Tibial nerve (tissue), 4 donors: ENCODE data around the gene PDZD2. TPM values are rescaled to one million over a fixed set of nuclear protein-coding genes. Genes with fewer than 3 reads are reported as not detected.

Experiments used
- DNase-seq, 2 donors: peaks; one replicate each; pipeline ENCODE4 v3.0.0-alpha.2; 2019; ENCODE audit warnings: low spot score in 2 of 2
- H3K27ac ChIP-seq, 4 donors: fragments of 200-600 bp; sonication (generic) in 3 of 4; one replicate each; pipeline ENCODE4 v1.5.1; 2017 to 2019; ENCODE audit warnings: mild to moderate bottlenecking in 1 of 4
- H3K27me3 ChIP-seq, 2 donors: fragments of 200-600 bp; sonication (generic) in 1 of 2; one replicate each; pipeline versions ENCODE4 v1.5.1 to v1.6.0; 2017 to 2019
- H3K36me3 ChIP-seq, 3 donors: fragments of 200-600 bp; sonication (generic); one replicate each; pipeline ENCODE4 v1.5.1; 2018 to 2019
- H3K4me1 ChIP-seq, 4 donors: fragments of 200-600 bp; sonication (generic) in 3 of 4; one replicate each; pipeline ENCODE4 v1.5.1; 2017 to 2019
- H3K4me3 ChIP-seq, 4 donors: fragments of 200-600 bp; sonication (generic) in 3 of 4; one replicate each; pipeline ENCODE4 v1.5.1; 2017 to 2019; ENCODE audit warnings: mild to moderate bottlenecking in 1 of 4, moderate library complexity in 1 of 4
- H3K9me3 ChIP-seq, 4 donors: fragments of 200-600 bp; sonication (generic) in 3 of 4; one replicate each; pipeline ENCODE4 v1.5.1; 2017 to 2019
- CTCF ChIP-seq, 5 experiments: fragments of 200-600 bp in 3 of 5; fragments of 450-650 bp in 2 of 5; sonication (generic) in 3 of 5; IDR thresholded peaks; one replicate each; pipeline ENCODE4 v1.5.1; 2016 to 2019; ENCODE audit warnings: antibody characterized with exemption in 5 of 5, mild to moderate bottlenecking in 3 of 5, moderate library complexity in 2 of 5
- EP300 ChIP-seq, 2 donors: sonication (generic); formaldehyde crosslinking; IDR thresholded peaks; one replicate each; pipeline ENCODE4 v1.6.1; 2017; ENCODE audit warnings: antibody characterized with exemption in 2 of 2, mild to moderate bottlenecking in 1 of 2
- POLR2A ChIP-seq, 2 donors: fragments of 450-650 bp; IDR thresholded peaks; one replicate each; pipeline ENCODE4 v1.6.1; 2017; ENCODE audit warnings: antibody characterized with exemption in 2 of 2, mild to moderate bottlenecking in 2 of 2, moderate library complexity in 2 of 2
- WGBS, 2 donors: methylation state at CpG; one replicate each; pipeline ENCODE4 v1.1.5; 2018; 5-methylcytosine and 5-hydroxymethylcytosine counted together
- total RNA-seq, 4 donors: library from RNA; depleted of rRNA; stranded (reverse); fragments of >200 nt; gene quantifications; one replicate each; pipeline ENCODE4 v1.1.0, GENCODE V29; 2016

The PDZD2 gene
- total RNA-seq, 4 donors from 2014 or later = 102 to 153 (median 117) TPM

DNA sequence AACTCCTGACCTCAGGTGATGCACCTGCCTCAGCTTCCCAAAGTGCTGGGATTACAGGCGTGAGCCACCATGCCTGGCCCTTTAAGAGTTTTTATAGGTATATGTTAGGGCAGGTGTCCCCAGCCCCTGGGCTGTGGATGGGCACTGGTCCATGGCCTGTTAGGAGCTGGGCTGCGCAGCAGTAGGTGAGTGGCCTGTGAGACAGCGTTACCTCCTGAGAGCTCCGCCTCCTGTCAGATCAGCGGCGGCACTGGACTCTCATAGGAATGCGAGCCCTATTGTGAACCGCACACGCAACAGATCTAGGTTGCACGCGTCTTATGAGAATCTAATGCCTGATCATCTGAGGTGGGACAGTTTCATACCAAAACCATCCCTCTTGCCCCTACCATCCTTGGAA, 361.8 kb downstream of the PDZD2 start:
- WGBS, 2 donors = 96% methylated on average over 10 to 11 of the region's 11 CpGs
- Histone ChIP-seq H3K27ac (no peak overlapping the region), H3K36me3 (peaks cover 0 to 55% (median 0%) of the 10 kb centered on the region in 3 donors), H3K4me3 (no peak overlapping the region), H3K4me1 (peaks cover 0 to 5% (median 0%) of the 10 kb centered on the region in 4 donors), H3K27me3 (no peaks in the 10 kb centered on the region), H3K9me3 (no peaks in the 10 kb centered on the region)
- TF ChIP-seq POLR2A (IDR thresholded peaks at IDR 0.05) (no peak), CTCF (IDR thresholded peaks at IDR 0.05) (no peak), EP300 (IDR thresholded peaks at IDR 0.05) (no peak)
- no peak for DNase-seq

GRCh38 chr5:32001284-32001683, 362.4 kb downstream of the PDZD2 start:
- peaks cover 0 to 5% (median 0%) of the 10 kb centered on the region in 4 donors for H3K4me1 ChIP-seq
- no peaks in the 10 kb centered on the region for H3K9me3 ChIP-seq
- WGBS, 2 donors = 85 to 91% methylated on average over 9 to 11 of the region's 11 CpGs
- no peak overlapping the region for H3K4me3 ChIP-seq
- peak overlapping the region in 2 of 4 donors; percentile 33 to 63 for H3K27ac ChIP-seq
- no peaks in the 10 kb centered on the region for H3K27me3 ChIP-seq
- no peak for DNase-seq
- peaks cover 0 to 54% (median 0%) of the 10 kb centered on the region in 3 donors for H3K36me3 ChIP-seq
- no peak for TF ChIP-seq CTCF (IDR thresholded peaks at IDR 0.05)
- no peak for TF ChIP-seq POLR2A (IDR thresholded peaks at IDR 0.05)
- no peak for TF ChIP-seq EP300 (IDR thresholded peaks at IDR 0.05)

DNA sequence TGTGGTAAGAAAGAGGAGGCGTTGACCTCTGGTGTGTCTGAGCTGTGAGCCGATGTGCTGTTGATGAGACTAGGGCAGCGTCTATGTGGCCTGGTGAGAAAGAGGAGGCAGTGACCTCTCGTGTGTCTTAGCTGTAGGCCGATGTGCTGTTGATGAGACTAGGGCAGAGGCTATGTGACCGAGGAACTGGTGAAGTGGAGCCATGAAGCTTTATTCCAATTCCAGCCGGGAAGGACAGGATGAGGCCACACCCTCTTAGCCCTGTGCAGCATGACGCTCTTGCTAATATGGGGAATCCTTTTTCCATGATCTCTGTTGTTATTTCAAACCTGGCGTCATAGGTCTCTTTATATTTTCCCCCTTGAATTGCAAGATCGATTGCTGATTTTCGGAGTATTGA, 362.8 kb downstream of the PDZD2 start:
- peaks cover 0 to 54% (median 0%) of the 10 kb centered on the region in 3 donors for H3K36me3 ChIP-seq
- peak overlapping the region in 2 of 4 donors; percentile 33 to 63 for H3K27ac ChIP-seq
- peaks cover 0 to 5% (median 0%) of the 10 kb centered on the region in 4 donors for H3K4me1 ChIP-seq
- WGBS, 2 donors = 75% methylated on average over 11 of the region's 11 CpGs
- no peak for DNase-seq
- no peak overlapping the region for H3K4me3 ChIP-seq
- no peak for TF ChIP-seq EP300 (IDR thresholded peaks at IDR 0.05)
- TF ChIP-seq POLR2A (IDR thresholded peaks at IDR 0.05) = no peak
- no peak for TF ChIP-seq CTCF (IDR thresholded peaks at IDR 0.05)
- no peaks in the 10 kb centered on the region for H3K9me3 ChIP-seq
- H3K27me3 ChIP-seq = no peaks in the 10 kb centered on the region

DNA sequence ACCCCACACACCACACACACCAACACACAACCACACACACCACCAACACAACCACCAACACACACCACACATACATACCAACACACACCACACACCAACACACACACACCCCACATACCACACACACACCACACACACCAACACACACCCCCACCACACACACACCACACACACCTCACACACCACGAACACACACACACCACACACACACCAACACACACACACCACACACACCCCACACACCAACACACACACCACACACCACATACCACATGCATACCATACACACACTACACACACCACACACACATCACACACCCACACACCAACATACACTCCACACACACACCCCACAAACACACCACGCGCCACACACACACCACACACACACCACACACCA, 363.8 kb downstream of the PDZD2 start:
- no peaks in the 10 kb centered on the region for H3K9me3 ChIP-seq
- H3K4me1 ChIP-seq = peaks cover 0 to 5% (median 0%) of the 10 kb centered on the region in 4 donors
- no peak overlapping the region for H3K4me3 ChIP-seq
- WGBS, 2 donors = 61 to 67% methylated on average over 3 of the region's 3 CpGs
- peak overlapping the region in 1 of 4 donors; percentile 36 for H3K27ac ChIP-seq
- H3K36me3 ChIP-seq = peaks cover 0 to 50% (median 0%) of the 10 kb centered on the region in 3 donors
- TF ChIP-seq CTCF (IDR thresholded peaks at IDR 0.05) (no peak), POLR2A (IDR thresholded peaks at IDR 0.05) (no peak), EP300 (IDR thresholded peaks at IDR 0.05) (no peak)
- DNase-seq = no peak
- H3K27me3 ChIP-seq = no peaks in the 10 kb centered on the region

DNA sequence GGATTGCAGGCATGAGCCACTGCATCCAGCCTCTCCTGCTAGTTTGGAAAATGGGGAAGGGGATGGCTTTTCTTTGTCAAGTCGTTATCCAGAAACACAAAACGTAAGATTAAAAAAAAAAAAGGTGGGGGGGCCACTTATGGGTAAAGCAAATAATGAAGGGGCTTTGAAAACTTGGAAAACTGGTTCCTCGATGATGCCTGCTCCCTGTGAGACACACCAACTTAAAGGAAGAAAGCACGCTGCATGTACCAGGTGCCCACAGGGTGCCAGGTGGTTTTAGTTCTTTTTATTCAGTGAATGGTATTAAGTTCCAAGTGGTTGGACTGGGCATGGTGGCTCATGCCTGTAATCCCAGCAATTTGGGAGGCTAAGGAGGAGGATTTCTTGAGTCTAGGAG, 365.1 kb downstream of the PDZD2 start:
- H3K27ac ChIP-seq = no peak overlapping the region
- H3K4me1 ChIP-seq = peaks cover 0 to 5% (median 0%) of the 10 kb centered on the region in 4 donors
- TF ChIP-seq POLR2A (IDR thresholded peaks at IDR 0.05) (no peak), EP300 (IDR thresholded peaks at IDR 0.05) (no peak), CTCF (IDR thresholded peaks at IDR 0.05) (no peak)
- no peaks in the 10 kb centered on the region for H3K27me3 ChIP-seq
- no peak for DNase-seq
- WGBS, 2 donors = 85 to 91% methylated on average over 4 of the region's 4 CpGs
- no peaks in the 10 kb centered on the region for H3K9me3 ChIP-seq
- H3K36me3 ChIP-seq = peaks cover 0 to 45% (median 0%) of the 10 kb centered on the region in 3 donors
- H3K4me3 ChIP-seq = no peak overlapping the region
